HEK293 (cell line): Measurements from ENCODE around the gene FBXL15.

Source experiments
- GFI1B ChIP-seq: fragments of 450-650 bp; formaldehyde crosslinking; IDR thresholded peaks from 2 replicates; pipeline ENCODE4 v1.5.1; 2016; ENCODE audit warnings: missing biosample characterization, missing genetic modification characterization
- GLIS2 ChIP-seq: fragments of 450-650 bp; formaldehyde crosslinking; IDR thresholded peaks from 2 replicates; pipeline ENCODE4 v1.5.1; 2016; ENCODE audit warnings: missing biosample characterization, missing genetic modification characterization
- KLF17 ChIP-seq: fragments of 450-650 bp; formaldehyde crosslinking; IDR thresholded peaks from 2 replicates; pipeline ENCODE4 v1.5.1; 2016; ENCODE audit warnings: missing biosample characterization, missing genetic modification characterization
- KLF9 ChIP-seq: fragments of 450-650 bp; formaldehyde crosslinking; IDR thresholded peaks from 2 replicates; pipeline ENCODE4 v1.5.1; 2016; ENCODE audit warnings: missing biosample characterization, missing genetic modification characterization, low read depth
- ZBTB17 ChIP-seq: fragments of 450-650 bp; formaldehyde crosslinking; IDR thresholded peaks from 2 replicates; pipeline ENCODE4 v1.5.1; 2016; ENCODE audit warnings: missing biosample characterization, missing genetic modification characterization
- ZBTB20 ChIP-seq: fragments of 450-650 bp; formaldehyde crosslinking; IDR thresholded peaks from 2 replicates; pipeline ENCODE4 v1.5.1; 2016; ENCODE audit warnings: missing biosample characterization, missing genetic modification characterization
- ZEB2 ChIP-seq: fragments of 450-650 bp; formaldehyde crosslinking; IDR thresholded peaks from 2 replicates; pipeline ENCODE4 v1.5.1; 2016; ENCODE audit warnings: missing biosample characterization, missing genetic modification characterization
- ZFP37 ChIP-seq: fragments of 450-650 bp; formaldehyde crosslinking; IDR thresholded peaks from 2 replicates; pipeline ENCODE4 v1.5.1; 2016; ENCODE audit warnings: missing biosample characterization, missing genetic modification characterization
- ZNF138 ChIP-seq: fragments of 450-650 bp; formaldehyde crosslinking; IDR thresholded peaks from 2 replicates; pipeline ENCODE4 v1.5.1; 2016; ENCODE audit warnings: missing biosample characterization, missing genetic modification characterization, borderline replicate concordance
- ZNF174 ChIP-seq: fragments of 450-650 bp; formaldehyde crosslinking; IDR thresholded peaks from 2 replicates; pipeline ENCODE4 v1.5.0; 2017; ENCODE audit warnings: missing biosample characterization, mild to moderate bottlenecking, missing genetic modification characterization
- ZNF19 ChIP-seq: fragments of 450-650 bp; formaldehyde crosslinking; IDR thresholded peaks from 2 replicates; pipeline ENCODE4; 2016; ENCODE audit warnings: missing biosample characterization, missing genetic modification characterization, low read depth
- ZNF248 ChIP-seq: fragments of 450-650 bp; formaldehyde crosslinking; IDR thresholded peaks from 2 replicates; pipeline ENCODE4 v1.5.1; 2017; ENCODE audit warnings: missing biosample characterization, missing genetic modification characterization
- ZNF302 ChIP-seq: fragments of 450-650 bp; formaldehyde crosslinking; IDR thresholded peaks from 2 replicates; pipeline ENCODE4 v1.5.1; 2016; ENCODE audit warnings: missing biosample characterization, missing genetic modification characterization, low read depth
- ZNF473 ChIP-seq: fragments of 450-650 bp; formaldehyde crosslinking; IDR thresholded peaks from 2 replicates; pipeline ENCODE4 v1.5.1; 2017; ENCODE audit warnings: missing biosample characterization, missing genetic modification characterization
- ZNF530 ChIP-seq: fragments of 450-650 bp; formaldehyde crosslinking; IDR thresholded peaks from 2 replicates; pipeline ENCODE4 v1.5.1; 2016; ENCODE audit warnings: low read depth, missing biosample characterization, missing genetic modification characterization
- ZNF596 ChIP-seq: fragments of 450-650 bp; IDR thresholded peaks from 2 replicates; pipeline ENCODE4 v1.5.0; 2018; ENCODE audit warnings: missing biosample characterization, mild to moderate bottlenecking, missing genetic modification characterization, moderate library complexity
- ZNF624 ChIP-seq: fragments of 450-650 bp; formaldehyde crosslinking; IDR thresholded peaks from 2 replicates; pipeline ENCODE4 v1.5.1; 2017; ENCODE audit warnings: missing biosample characterization, missing genetic modification characterization
- ZNF658 ChIP-seq: fragments of 450-650 bp; formaldehyde crosslinking; IDR thresholded peaks from 2 replicates; pipeline ENCODE4; 2016; ENCODE audit warnings: missing biosample characterization, missing genetic modification characterization
- ZNF670 ChIP-seq: fragments of 450-650 bp; formaldehyde crosslinking; IDR thresholded peaks from 2 replicates; pipeline ENCODE4 v1.5.1; 2016; ENCODE audit warnings: missing biosample characterization, missing genetic modification characterization, low read depth
- ZSCAN23 ChIP-seq: fragments of 450-650 bp; formaldehyde crosslinking; IDR thresholded peaks from 2 replicates; pipeline ENCODE4 v1.5.1; 2016; ENCODE audit warnings: missing biosample characterization, missing genetic modification characterization
- TF ChIP-seq, protein P1 (sequence below): fragments of 450-650 bp; IDR thresholded peaks from 2 replicates; pipeline ENCODE4 v1.5.1; 2018; ENCODE audit warnings: missing biosample characterization, missing genetic modification characterization
- TF ChIP-seq, protein P2 (sequence below): fragments of 450-650 bp; formaldehyde crosslinking; IDR thresholded peaks from 2 replicates; pipeline ENCODE4; 2016; ENCODE audit warnings: missing biosample characterization, missing genetic modification characterization
- TF ChIP-seq, protein P3 (sequence below): fragments of 450-650 bp; formaldehyde crosslinking; IDR thresholded peaks from 2 replicates; pipeline ENCODE4 v1.5.1; 2016; ENCODE audit warnings: missing biosample characterization, missing genetic modification characterization
- TF ChIP-seq, protein P4 (sequence below): fragments of 450-650 bp; formaldehyde crosslinking; IDR thresholded peaks from 2 replicates; pipeline ENCODE4 v1.5.1; 2017; ENCODE audit warnings: missing biosample characterization, missing genetic modification characterization

The FBXL15 gene

DNA sequence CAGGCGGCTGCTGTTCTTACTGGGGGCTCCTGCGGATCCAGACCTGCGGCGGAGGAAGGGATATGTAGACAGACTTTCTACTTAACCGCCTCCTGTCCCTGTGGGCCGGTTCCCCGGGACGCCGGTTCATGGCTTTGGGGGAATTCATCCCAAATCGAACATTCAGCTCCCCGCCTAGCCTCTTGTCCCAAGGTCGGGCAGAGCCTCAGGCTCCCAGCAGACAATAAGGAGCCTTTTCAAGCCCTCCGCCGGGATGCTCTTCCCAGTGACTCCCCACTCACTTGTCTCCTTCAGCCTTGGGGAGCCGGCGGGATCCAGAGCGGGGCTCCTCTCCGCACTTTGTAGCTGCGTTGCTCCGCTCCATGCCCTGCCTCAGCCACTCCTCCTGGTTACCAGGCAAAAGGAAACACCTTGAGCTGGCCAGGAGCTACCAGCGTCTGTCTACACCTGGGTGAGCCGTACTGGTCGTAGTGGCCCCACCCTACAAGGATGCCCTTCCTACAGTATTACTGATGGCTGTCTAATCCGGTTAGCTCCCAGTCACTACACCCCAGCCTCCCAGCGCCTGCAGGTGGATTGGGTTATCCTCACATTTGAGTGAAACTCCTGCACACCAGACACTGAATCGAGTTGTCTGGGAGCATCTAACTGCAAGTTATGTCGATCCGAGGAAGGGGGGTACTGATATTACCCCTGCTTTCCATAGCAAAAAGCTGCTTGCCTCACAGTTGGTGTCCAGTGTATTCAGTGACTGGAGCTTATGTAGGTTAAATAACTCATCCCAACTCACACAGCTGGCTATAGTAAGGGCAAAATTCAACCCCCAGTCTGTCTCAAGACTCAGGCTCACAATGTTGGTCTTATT, 30.7 kb downstream of the FBXL15 start, which contains the start of gene C10orf95 (continued):
- TF ChIP-seq, protein P1, sequence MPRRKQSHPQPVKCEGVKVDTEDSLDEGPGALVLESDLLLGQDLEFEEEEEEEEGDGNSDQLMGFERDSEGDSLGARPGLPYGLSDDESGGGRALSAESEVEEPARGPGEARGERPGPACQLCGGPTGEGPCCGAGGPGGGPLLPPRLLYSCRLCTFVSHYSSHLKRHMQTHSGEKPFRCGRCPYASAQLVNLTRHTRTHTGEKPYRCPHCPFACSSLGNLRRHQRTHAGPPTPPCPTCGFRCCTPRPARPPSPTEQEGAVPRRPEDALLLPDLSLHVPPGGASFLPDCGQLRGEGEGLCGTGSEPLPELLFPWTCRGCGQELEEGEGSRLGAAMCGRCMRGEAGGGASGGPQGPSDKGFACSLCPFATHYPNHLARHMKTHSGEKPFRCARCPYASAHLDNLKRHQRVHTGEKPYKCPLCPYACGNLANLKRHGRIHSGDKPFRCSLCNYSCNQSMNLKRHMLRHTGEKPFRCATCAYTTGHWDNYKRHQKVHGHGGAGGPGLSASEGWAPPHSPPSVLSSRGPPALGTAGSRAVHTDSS (tag by site-specific recombination) = no peak
- TF ChIP-seq ZNF658 (tag by site-specific recombination) (no peak), ZNF248 (tag by site-specific recombination) (no peak), KLF9 (tag by site-specific recombination) (0 out of 2 replicates have a peak, but pooled peaks have one; percentile 3), ZNF302 (no peak), ZSCAN23 (tag by site-specific recombination) (no peak), ZNF530 (no peak), ZNF174 (tag by site-specific recombination) (no peak), ZBTB20 (tag by site-specific recombination) (peak; percentile 65), GLIS2 (tag by site-specific recombination) (peak; percentile 19), ZNF624 (no peak), GFI1B (tag by site-specific recombination) (no peak), ZNF670 (no peak), ZNF596 (no peak), KLF17 (tag by site-specific recombination) (no peak), ZNF138 (tag by site-specific recombination) (no peak), ZFP37 (tag by site-specific recombination) (no peak), ZEB2 (tag by site-specific recombination) (0 out of 2 replicates have a peak, but pooled peaks have one; percentile 48), ZBTB17 (tag by site-specific recombination) (peak; percentile 87), ZNF19 (no peak), ZNF473 (no peak)
- TF ChIP-seq, protein P2, sequence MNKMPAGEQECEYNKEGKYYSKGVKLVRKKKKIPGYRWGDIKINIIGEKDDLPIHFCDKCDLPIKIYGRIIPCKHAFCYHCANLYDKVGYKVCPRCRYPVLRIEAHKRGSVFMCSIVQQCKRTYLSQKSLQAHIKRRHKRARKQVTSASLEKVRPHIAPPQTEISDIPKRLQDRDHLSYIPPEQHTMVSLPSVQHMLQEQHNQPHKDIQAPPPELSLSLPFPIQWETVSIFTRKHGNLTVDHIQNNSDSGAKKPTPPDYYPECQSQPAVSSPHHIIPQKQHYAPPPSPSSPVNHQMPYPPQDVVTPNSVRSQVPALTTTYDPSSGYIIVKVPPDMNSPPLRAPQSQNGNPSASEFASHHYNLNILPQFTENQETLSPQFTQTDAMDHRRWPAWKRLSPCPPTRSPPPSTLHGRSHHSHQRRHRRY (tag by site-specific recombination) = no peak
- TF ChIP-seq, protein P3, sequence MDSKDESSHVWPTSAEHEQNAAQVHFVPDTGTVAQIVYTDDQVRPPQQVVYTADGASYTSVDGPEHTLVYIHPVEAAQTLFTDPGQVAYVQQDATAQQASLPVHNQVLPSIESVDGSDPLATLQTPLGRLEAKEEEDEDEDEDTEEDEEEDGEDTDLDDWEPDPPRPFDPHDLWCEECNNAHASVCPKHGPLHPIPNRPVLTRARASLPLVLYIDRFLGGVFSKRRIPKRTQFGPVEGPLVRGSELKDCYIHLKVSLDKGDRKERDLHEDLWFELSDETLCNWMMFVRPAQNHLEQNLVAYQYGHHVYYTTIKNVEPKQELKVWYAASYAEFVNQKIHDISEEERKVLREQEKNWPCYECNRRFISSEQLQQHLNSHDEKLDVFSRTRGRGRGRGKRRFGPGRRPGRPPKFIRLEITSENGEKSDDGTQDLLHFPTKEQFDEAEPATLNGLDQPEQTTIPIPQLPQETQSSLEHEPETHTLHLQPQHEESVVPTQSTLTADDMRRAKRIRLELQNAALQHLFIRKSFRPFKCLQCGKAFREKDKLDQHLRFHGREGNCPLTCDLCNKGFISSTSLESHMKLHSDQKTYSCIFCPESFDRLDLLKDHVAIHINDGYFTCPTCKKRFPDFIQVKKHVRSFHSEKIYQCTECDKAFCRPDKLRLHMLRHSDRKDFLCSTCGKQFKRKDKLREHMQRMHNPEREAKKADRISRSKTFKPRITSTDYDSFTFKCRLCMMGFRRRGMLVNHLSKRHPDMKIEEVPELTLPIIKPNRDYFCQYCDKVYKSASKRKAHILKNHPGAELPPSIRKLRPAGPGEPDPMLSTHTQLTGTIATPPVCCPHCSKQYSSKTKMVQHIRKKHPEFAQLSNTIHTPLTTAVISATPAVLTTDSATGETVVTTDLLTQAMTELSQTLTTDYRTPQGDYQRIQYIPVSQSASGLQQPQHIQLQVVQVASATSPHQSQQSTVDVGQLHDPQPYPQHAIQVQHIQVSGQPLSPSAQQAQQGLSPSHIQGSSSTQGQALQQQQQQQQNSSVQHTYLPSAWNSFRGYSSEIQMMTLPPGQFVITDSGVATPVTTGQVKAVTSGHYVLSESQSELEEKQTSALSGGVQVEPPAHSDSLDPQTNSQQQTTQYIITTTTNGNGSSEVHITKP = peak; percentile 51
- TF ChIP-seq, protein P4, sequence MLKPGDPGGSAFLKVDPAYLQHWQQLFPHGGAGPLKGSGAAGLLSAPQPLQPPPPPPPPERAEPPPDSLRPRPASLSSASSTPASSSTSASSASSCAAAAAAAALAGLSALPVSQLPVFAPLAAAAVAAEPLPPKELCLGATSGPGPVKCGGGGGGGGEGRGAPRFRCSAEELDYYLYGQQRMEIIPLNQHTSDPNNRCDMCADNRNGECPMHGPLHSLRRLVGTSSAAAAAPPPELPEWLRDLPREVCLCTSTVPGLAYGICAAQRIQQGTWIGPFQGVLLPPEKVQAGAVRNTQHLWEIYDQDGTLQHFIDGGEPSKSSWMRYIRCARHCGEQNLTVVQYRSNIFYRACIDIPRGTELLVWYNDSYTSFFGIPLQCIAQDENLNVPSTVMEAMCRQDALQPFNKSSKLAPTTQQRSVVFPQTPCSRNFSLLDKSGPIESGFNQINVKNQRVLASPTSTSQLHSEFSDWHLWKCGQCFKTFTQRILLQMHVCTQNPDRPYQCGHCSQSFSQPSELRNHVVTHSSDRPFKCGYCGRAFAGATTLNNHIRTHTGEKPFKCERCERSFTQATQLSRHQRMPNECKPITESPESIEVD (tag by site-specific recombination) = no peak
